Right hindlimb (tissue), 1 donor: ENCODE data around the gene PRKG1.
A peak's percentile ranks its signal among the peaks of the same experiment; 100 is the strongest.

Experiments
- DNase-seq: peaks from one replicate; pipeline ENCODE4 v3.0.0-alpha.2; 2018

PRKG1 gene

DNA sequence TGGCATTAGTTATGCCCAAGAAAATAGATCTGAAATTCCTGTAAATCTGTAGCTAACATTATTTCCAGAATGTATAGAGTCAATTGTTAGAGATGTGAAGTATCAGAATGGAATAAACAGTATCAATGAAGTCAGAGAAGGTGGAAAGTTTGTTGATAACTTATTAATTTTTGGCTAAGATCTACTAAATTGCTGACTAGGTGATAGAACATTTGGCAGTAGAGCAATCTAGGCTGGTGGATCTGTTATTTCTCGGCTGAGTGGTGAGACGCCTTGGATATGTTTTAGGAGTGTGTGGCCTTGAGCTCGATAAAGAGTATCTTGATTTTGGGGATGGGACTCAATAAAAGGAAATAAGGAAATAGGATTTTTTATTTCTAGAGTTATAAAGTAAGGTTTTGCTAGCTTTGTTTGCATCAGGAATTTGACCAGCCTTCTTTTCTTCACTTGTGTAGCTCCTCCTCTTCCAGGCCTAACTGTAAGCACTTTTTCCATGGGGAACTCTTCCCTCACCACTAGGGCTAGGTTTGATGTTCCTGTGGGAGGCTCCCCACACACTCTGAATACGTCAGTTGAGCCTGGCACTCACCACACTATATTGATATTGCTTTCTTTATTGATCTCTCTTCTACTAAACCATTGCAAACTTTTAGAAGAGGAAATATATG is 711.9 kb downstream of the PRKG1 start:
- no peak for DNase-seq

DNA sequence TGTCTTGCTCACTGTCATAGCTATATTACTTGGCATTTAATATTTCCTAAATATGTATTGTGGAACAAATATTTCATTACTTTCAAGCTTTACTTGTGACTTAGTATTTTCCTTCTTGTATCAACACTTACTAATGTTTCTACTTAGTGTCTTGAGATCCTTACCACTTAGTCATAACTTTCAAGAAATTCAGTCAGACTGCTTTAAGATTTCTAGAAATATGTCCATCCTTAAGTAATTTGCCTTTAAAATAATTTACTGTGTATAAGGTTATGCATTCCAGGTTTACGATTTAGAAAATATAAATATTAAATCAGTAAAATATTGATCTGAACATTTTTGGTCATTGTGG is 712.4 kb downstream of the PRKG1 start:
- no peak for DNase-seq

DNA sequence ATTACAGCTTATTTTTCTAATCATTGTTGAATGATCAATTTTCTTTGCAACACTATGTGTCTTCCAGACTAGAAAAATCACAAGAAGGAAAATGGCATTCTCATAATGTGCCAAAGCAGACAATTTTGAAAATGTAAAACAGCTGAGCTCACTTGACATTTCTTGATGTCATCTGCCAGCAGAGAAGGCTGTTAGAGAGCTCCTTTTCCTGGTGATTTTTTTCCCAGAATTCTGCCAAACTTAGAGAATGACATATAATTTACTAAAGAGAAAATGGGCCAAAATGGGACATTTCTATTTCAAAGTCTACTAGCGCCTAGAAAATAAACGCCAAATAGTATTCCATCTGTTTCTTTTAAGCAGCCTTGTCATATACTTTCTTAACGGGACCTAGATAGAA is 714.0 kb downstream of the PRKG1 start:
- no peak for DNase-seq

DNA sequence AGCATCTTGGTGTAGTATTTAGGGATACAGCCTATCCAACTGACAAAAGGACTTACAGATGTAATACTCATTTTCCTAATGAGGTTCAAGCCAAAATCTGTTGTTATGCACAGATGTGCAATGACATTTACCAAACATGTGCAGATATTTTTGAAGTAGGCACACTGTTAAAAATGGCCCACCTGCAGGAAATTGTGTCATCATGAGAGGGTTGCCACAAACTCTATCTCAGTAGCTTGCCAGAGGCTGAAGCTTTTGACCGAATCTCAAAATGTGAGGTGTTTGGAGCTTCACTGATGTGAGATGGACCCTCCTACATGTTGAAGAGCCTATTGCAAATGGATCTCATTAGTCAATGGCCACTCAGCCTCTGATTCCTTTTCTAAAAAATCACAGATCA is 714.8 kb downstream of the PRKG1 start:
- DNase-seq: no peak

DNA sequence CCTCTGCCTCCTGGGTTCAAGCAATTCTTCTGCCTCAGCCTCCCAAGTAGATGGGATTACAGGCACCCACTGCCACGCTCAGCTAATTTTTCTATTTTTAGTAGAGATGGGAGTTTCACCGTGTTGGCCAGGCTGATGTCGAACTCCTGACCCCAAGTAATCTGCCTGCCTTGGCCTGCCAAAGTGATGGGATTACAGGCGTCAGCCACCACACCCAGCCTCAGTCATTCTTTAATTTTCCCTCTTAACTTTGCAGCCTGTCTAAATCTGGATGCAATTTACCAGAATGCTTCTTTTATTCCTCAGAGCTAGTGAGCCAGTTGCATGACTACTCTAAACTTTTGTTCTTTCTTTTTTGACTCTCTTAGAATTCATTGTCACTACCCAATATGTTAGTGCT is 715.6 kb downstream of the PRKG1 start:
- DNase-seq: no peak

GRCh38 chr10:51792678-51793077 is 718.4 kb downstream of the PRKG1 start:
- no peak for DNase-seq

DNA sequence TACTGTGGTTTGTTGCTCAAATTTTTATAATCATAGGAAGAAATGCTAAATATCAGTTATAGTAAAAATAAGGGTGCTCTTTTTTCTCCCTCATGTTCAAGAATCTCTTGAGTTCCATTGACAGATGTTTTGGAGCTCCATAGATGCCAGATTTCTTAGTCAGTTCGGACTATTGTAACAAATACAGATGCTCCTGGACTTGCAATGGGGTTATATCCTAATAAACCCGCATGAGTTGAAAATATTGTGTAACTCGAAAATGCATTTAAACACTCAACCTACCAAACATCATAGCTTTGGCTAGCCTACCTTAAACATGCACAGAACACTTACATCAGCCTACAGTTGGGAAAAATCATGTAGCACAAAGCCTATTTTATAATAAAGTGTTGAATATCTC is 725.8 kb downstream of the PRKG1 start:
- DNase-seq: no peak

DNA sequence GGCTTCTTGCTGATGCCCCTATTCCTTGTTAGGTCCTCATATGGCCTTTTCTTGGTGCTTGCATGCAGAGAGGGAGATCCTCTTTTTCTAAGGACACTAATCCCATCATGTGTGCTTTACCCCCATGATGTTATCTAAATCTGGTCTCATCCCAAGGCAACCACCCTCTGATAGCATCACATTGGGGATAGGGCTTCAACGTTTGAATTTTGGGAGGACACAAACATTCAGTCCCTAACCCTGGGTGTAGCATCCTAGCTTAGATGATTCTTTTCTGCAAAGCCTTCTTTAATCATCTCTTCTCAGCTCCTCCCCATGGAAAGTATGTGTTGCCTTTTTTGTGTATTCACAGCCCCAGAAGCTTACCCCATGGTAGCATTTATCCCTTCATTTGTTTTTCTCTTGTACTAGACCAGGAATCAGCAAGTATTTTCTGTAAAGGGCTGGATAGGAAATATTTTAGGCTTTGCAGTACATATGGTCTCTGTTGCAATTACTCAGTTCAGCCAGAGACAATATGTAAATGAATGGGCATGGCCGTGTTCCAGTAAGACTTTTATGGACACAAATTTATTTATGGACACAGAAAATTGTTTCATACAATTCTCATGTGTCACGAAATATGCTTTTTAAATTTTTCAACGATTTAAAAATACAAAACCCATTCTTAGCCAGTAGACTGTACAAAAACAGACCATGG is 726.6 kb downstream of the PRKG1 start:
- DNase-seq: no peak

- DNase-seq: no peak
Measured at GRCh38 chr10:51802030-51802429, 727.7 kb downstream of the PRKG1 start.

DNA sequence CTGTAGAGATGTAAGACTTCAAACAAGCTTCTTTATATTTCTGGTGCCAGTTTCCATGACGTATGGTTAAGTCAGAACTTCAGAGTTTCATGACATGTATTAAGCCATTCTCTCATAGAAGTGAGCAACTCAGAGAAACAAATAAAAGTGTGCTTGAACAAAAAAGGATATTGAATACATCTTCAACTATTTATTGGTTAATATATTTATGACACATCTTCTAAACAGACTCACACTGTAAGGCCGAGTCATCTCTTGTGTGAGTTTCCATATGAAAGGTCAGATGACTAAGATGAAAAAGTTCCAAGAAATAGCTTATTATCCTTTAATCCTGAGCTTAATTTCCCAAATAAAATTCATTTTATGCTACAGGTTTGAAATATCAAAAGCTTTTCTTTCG is 730.6 kb downstream of the PRKG1 start:
- DNase-seq: no peak

DNA sequence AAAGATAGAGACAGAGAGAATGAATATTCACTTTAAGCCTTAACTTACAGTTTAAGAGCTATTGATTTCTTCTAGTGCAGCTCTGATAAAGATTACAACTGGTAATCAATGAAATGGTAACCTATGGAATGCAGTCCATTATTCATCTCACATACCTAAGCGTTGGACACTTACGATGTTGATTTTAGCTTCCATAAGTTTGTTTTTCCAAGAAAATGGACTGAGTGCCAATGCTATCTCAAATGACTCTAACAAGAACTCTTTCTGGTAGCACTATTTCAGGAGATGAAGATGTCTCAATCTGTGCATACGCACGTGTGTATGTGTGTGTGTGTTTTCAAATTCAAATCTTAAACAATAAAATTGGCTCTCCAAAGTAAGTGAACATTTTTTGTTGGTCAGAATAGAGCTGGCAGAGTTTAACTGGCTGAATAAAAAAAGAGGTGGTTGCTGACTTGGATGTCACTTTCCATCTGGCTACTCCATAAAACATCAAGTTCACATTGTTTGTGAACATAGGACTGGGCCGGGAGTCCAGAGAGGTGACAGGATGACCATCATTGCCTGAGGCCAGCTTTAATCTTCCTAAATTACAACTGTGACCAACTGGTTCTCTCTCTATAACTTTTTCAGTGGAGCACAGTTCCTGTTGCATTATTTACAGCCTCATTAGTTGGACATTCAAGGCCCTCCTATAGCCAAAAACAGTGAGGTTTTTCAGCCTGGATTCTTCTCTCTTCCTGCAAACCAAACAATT is 732.0 kb downstream of the PRKG1 start:
- DNase-seq: no peak

DNA sequence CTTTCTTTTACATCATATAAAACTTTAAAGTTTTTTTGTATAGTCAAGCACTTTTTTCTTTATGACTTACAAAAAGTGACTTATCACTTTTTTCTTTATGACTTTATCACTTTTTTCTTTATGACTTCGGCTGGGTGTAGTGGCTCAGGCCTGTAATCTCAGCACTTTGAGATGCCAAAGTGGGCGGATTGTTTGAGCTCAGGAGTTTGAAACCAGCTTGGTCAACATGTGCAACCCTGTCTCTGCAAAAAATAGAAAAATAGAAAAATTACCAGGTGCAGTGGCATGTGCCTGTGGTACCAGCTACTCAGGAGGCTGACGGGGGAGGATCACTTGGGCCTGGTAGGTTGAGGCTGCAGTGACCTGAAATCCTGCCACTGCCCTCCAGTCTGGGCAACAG is 733.9 kb downstream of the PRKG1 start:
- DNase-seq: no peak

GRCh38 chr10:51815723-51816122 is 741.4 kb downstream of the PRKG1 start:
- no peak for DNase-seq

DNA sequence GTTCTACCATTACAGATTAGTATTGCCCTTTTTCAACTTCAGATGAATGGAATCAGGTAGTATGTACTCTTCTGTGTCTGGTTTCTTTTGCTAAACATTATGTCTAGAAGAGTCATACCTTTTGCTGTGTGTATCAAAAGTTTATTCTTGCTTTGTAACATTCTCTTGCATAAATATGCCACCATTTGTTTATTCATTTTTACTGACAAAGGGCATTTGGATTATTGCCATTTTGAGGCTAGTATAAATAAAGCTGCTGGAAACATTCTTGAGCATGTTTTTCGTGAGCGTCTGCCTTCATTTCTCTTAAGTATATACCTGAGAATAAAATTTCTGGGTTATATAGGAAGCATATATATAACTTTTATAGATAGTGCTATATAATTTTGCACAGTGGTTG is 746.8 kb downstream of the PRKG1 start:
- DNase-seq: no peak

DNA sequence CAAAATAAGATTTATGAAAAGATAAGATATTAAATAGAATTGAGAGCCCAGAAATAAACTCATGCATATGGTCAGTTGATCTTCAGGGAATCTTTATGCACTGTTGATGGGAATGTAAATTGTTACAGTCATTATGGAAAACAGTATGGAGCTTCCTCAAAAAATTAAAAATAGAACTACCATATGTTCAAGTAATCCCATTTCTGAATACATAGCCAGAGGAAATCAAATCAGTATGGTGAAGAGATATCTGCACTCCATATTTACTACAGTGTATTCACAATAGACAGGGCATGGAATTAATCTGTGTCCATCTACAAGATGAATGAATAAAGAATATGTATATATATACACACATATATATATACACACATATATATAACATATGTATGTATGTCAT is 747.5 kb downstream of the PRKG1 start:
- no peak for DNase-seq

DNA sequence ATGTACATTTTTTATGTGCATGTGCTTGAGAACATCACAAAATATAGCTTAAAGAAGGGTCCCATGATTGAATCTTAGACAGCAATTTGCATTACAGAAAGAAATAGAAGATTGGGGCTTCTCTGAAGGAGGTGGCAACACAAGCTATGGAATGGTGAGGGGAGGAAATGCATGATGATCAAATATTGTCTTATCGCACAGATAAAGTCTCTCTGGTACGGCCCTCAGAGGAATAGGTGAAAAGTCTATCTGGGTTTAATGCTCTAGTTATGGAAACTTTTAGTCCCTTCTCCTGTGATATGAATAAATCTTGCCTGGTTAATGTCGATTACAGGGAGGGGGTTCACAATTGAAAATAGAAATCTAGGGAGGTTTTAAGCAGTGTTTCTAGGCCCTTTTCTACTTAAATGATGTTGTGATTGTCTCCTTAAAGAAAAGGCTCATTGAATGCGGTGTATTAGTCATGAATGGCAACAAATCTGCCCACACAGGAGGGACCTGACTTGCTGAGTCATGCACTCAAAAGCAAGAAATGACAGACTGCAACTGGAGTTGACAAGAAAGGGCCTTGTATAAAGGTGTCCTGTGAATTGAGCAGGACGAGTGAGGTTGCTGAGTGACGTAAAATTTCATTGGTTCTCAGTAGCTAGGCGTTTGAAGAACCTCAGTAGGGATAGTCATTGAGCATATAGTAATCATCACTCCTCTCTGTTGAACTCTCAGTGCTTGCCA is 758.5 kb downstream of the PRKG1 start:
- no peak for DNase-seq

DNA sequence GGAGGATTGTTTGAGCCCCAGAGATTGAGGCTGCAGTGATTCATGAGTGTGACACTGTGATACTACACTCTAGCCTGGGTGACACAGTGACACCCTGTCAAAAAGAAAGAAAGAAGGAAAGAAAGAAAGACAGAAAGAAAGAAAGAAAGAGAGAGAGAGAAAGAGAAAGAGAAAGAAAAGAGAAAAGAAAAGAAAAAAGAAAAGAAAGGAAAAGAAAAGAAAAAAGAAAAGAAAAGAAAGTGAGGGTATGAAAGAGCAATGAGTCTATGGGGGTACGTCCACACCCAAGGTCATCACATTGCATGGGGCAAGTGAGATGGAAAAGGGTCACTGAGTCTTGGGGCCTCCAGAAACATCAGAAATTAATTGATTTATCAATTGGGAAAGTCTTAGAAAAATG is 760.3 kb downstream of the PRKG1 start:
- no peak for DNase-seq

DNA sequence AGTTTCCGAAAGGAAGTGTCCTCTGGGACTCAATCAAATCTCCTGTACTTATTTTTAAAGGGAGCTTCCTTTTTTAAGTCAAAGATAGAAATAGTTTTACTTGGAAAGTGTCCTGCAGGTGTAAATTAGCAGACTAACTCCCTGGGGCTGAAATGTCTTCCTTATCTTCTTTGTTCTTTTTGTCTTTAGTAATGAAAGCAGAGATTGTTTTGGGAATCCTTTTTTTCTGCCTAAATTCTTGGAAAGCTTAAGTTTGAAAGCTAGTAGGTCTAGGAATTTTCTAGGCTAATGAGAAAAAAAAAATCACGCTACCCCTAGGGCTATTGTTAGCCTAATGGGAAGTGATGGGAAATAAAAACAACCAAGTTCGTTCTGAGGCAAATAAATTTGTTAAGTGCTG is 764.2 kb downstream of the PRKG1 start:
- no peak for DNase-seq

DNA sequence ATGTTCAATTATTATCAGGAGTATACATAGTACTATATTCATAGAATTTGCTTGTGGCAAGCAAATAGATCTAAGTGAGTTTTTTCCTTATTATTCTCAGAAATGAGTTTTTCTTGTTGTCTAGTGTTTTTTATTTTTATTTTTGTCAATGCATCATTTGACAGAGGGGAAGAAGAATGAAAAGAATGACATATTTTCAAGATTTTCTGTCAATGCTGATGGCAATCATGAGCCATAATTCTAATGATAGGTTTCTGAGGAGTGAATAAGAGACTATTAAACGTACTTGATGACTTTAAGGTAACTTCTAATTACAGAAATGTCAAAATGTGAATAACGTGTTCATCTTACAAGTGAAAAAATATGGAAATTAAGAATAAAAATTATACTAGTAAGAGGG is 769.7 kb downstream of the PRKG1 start:
- DNase-seq: no peak

DNA sequence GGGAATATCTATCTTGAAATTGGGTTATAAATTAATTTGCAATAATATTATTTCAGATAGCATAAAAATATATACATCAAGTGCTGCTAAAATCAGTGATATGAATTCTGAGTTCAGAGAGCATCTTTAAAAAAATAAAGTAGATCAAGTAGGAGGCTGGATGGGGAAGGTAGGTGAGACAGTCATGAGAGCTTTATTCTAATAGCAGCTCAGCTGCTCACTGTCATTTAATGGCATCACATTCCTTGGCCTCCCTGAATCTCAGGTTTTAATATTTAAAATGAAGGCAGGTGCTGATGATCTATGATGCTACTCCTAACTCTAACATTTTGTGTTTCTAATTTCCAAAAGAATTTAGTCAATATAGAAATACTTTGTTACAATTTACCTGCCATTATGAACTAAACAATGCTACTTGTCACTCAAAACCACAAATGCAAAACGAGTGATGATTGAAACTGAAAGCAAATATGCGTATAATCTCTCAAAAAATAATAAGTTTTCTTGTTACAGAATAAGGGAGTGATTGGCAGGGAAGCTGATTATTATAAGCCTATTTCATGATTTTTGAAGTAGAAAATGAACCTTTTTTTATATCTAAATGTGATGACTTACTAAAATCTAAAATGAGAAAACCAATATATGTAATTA is 772.7 kb downstream of the PRKG1 start:
- no peak for DNase-seq

- no peak for DNase-seq
Measured at GRCh38 chr10:51852297-51852696, 778.0 kb downstream of the PRKG1 start.

DNA sequence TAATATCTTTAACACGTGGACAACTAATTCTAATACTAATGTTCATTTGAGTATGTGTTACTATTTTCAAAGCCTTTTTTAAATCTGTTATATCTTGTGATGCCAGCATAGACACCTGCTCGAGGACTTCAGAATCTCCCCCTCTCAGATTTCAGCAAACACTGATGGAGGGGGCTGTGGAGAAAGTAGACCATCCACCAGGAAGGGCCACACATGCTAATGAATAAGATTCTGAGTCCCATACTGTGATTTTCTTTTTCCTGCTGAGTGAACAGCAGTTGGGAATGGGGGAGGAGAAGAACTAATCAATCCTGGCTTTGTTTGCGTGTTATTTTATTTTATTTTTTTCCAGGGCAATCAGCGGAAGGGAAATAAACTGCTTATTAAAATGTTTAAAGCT is 783.0 kb downstream of the PRKG1 start:
- no peak for DNase-seq

GRCh38 chr10:51860257-51860656 is 786.0 kb downstream of the PRKG1 start:
- DNase-seq: peak; percentile 45
